GM21737 (cell line): ENCODE results near the gene MAGEA4.
"Not testable (repeated sequence)": the region's sequence is repeated elsewhere in the genome, so short reads cannot be mapped to it uniquely, and the experiment has no call there.

ENCODE experiments used
- ATAC-seq: cut with Tn5 transposase; IDR thresholded peaks from one replicate; pipeline ENCODE4 v1.9.1; 2021; ENCODE audit warnings: mild to moderate bottlenecking, moderate library complexity; ENCODE audit not compliant: unreplicated experiment

MAGEA4 gene

DNA sequence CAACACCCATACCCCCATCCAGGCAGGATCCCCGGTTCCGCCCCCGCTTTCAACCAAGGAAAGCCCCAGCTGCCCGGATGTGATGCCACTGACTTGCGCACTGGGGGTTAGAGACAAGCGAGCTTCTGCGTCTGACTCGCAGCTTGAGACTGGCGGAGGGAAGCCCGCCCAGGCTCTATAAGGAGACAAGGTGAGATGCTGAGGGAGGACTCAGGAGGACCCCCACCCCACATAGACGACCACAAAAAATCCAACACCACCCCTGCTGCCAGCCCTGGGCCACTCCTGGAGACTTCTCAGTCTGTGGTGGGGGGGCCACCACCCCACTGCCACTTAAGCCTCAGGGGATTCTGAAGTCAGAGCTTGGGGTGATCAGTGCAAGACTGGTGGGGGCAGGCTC lies at the start of gene MAGEA4:
Gene MAGEA4 (plus strand): TSS at position 110 of the 400 bp plus-strand sequence. CDS start 10,776 bp downstream, outside the sequence.
- ATAC-seq, result no peak

DNA sequence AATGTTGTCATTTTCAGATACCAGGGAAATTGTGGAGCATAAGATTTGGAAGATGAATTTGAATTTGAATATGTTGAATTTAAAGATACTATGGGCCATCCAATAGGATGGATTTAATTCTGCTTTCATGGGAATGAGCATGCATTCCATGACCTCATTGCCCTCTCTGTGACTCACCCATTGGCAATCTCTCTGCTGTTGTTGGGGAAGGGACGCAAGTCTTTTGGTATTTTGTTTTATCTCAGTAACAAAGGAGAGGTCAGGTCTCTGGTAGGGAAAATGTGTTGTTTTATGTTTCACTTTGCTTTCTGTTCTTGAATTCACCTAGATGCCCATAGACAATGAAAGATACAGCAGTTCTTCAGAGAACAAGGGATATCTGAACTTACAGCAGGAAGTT lies 42.1 kb upstream of the MAGEA4 start:
- ATAC-seq, result no peak

DNA sequence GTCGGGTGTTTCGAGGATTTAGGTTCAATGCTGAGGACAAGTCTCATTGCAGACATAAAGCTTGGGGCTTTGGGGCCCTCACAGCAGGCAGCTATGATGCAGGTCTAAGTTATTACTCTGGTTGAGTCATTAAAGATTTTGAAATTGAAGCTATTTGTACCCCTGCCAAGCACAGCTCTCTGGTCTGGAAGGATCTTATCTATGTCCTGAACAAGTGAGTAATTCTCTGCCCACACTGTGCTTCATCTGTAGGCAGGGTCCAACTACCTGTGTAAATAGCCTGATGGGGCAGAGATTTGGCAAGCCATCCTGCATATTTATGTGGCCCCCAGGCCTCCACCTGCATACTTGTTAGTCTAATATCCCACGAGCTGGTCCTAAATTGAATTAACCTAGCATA lies 41.4 kb upstream of the MAGEA4 start:
- no peak for ATAC-seq

DNA sequence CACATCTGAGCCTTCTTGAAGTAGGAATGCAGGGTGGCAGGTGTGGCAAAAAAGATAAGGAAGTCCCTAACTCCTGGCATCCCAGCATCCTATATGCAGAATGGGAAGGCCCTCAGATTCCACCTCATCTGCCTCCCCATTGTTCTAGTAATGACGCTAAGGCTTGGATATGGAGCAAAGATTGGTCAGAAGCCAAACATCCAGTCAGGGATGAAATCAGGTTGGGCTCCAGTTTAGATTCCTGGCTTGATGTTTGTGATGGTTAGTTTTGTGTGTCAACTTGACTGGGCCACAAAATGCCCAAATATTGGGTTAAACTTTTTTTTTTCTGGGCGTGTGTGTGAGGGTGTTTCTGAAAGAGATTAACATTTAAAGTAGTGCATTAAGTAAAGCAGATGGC lies 39.6 kb upstream of the MAGEA4 start:
- ATAC-seq, result no peak

DNA sequence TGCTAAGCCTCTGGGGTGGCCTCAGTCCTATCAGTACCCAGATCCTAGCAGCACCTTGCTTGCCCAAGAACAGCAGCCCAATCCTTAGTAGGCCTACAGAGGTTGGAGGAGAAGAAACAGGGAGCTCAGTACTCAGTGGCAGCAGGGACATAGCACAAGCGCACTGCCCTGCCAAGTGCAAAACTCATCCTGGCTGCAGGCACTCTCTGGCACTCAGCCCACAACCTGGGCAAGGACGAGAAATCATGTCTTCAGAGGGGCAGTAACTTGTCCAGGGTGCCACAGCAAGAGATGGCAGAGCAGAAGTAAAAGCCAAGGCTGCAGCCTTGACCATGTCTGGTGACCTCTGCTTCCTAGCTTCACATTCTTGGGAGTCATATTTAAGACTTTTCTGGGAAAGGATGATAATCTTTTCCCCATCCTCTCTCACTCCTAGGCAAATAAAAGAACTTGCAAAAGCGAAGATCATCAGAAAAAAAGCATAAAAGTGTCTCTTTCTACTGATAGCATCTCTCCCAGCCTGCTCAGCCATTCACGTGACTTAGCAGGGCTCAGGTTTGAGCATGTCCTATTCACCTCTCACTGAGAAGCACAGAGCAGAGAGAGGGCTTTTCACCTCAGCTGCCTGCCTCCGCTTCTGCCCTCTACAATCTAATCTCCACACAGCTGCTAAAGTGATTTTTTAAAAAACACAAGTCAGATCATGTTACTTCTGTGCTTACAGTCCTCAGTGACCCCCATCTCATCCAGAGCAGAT lies 37.2 kb upstream of the MAGEA4 start:
- no peak for ATAC-seq

GRCh38 chrX:151878574-151878973 lies 34.1 kb upstream of the MAGEA4 start:
- ATAC-seq, result no peak

DNA sequence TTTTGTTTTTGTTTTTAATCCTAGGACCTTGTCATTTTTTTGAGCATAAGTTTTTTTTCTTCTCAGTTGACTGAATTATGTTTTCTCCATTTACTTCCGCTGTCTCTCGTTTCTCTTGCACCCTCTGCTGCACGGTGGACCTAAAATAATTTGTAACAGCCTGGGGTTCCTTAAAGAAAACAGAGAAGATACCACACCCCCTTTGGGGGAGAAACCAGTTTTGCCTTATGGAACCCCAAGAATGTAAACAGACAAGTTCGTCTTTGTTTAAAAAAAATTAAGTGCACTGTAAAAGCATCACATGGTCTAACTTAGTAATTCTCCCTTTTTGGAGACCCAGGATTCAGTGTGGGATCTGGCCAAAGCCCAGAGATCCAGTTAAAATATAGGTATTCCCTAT lies 32.8 kb upstream of the MAGEA4 start:
- no peak for ATAC-seq

- no peak for ATAC-seq
Observed at GRCh38 chrX:151880895-151881294, 31.8 kb upstream of the MAGEA4 start.

DNA sequence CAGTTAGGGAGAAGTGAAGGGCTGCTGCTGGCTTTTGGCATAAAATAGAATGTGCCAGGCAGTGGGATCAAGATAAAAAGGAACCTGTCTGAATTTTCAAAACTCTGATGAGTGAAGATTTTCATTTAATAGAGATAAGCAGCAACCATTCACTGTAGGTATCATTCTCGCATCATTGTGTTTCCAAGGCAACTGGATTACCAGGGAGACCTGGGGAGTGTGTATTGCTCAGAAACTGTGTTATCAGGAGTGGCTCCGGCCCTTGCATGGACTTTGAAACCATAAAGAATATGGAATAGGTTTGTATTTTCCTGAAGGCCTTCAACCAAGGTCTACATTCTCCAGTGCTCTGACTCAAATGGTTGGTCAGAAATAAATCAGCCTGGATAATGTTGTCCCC lies 23.3 kb upstream of the MAGEA4 start:
- no peak for ATAC-seq

GRCh38 chrX:151896734-151897474 lies 15.8 kb upstream of the MAGEA4 start:
- no peak for ATAC-seq

DNA sequence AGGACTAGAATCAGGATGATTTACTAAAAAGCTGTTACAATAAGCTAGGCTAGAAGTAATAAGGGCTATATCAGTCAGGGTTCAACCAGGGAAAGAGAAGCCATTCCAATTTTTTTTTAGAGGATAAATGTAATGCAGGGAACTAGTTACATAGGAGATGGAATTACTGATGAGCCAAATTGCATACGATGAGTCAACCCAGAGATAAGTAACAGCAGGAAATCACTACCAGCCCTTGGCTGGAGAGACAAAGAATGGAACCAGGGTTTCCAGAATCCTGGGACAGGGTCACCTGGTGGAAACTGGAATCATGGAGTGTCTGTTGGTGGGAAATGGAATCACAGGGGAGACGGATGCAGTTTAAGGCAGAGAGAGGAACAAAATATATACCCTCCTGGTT lies 13.1 kb upstream of the MAGEA4 start:
- ATAC-seq, result no peak

GRCh38 chrX:151901826-151902225 lies 10.9 kb upstream of the MAGEA4 start:
- ATAC-seq, result no peak

DNA sequence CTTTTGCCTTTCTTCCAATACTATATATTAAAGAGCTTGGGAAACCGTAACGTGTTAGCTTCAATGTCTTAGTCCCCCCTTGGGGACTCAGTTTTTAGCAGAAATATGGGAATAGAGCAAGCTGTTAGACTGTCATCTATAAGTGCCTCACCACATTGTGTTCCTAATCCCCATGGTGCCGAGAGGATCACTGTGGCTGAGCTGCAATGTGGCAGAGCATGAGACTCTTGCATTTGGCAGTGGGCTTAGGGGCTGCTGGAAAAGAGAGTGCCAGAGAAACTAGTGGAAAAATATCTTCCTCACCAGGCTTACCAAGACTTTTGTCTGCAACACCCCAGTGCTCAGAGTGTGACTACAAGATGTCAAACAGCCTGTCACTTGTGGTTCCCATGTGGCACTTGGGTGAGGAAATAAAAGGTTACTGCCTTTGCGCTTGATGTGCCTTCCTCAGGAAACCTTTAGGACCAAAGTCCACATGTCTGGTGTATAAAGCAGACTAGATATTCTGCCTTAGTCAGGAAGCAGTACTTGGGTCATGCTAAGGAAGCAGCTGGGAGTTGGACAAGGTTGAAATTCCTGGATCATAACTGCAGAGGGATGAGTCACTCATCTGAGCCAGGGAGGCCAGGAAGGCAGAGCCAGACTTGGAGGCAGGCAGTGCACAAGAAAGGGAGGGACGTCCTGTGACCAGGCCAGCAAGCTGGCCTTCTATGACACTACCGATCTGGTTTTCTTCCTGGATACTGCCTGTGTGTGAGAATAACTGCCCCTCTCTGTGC lies 9.7 kb upstream of the MAGEA4 start:
- ATAC-seq, result no peak

- ATAC-seq, result no peak
Observed at GRCh38 chrX:151904989-151905388, 7.7 kb upstream of the MAGEA4 start.

- no peak for ATAC-seq
Observed at GRCh38 chrX:151912221-151912620, 468 bp upstream of the MAGEA4 start.

DNA sequence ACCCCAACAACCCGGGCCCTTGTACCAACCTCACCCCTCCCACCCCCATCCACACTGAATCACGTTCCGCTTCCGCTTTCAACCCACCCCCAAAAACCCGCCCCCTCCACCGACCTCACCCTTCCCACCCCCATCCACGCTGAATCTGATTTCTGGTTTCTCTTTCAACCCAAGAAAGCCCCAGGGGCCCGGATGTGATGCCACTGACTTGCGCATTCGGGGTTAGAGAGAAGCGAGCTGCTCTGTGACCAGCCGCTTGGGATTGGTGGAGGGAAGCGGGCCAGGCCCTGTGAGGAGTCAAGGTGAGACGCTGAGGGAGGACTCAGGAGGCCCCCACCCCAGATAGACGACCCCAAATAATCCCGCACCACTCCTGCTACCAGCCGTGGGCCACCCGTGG lies 6.0 kb downstream of the MAGEA4 start:
- not testable (repeated sequence) for ATAC-seq

DNA sequence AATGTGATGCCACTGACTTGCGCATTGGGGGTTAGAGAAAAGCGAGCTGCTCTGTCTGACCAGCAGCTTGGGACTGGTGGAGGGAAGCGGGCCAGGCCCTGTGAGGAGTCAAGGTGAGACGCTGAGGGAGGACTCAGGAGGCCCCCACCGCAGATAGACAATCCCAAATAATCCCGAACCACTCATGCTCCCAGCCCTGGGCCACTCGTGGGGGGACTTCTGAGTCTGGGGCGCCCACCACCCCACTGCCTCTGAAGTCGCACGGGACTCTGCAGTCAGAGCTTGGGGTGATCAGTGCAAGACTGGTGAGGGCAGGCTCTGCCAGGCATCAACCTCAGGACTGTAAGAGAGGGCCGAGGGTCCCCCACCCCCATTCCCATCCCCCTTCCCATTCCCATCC lies 6.9 kb downstream of the MAGEA4 start:
- no peak for ATAC-seq

GRCh38 chrX:151920101-151920500 lies 7.4 kb downstream of the MAGEA4 start:
- no peak for ATAC-seq

- no peak for ATAC-seq
Observed at GRCh38 chrX:151920530-151920929, 7.8 kb downstream of the MAGEA4 start.

DNA sequence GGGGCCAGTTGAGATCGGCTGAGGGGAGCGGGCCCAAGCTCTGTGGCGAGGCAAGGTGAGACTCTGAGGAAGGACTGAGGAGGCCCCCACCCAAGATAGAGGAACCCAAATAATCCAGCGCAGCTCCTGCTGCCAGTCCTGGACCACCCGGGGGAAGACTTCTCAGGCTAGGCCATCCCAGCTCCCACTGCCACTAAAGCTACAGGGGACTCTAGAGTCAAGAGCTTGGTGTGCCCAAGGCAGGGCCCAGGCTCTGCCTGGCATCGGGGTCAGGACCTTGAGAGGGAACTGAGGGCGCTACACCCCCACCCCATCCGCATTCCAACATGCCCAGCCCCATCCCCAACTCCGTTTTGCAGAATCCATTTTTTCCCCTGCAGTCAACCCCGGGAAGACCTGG lies 8.6 kb downstream of the MAGEA4 start:
- ATAC-seq, result no peak

DNA sequence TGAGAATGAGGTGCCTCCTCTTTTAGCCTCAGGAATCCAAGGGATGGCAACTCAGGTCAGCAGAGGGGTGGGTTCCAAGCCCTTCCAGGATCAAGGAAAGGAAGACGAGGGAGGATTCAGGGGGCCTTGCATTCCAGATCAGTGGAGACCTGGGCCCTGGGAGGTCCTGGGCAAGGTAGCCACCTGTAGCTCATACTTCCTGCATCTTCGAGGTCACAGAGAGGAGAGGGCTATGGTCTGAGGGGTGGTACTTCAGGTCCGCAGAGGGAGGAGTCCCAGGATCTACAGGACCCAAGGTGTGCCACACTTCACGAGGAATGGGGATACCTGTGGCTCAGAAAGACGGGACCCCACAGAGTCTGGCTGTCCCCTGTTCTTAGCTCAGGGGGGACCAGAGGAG lies 9.2 kb downstream of the MAGEA4 start:
- no peak for ATAC-seq

GRCh38 chrX:151922692-151923091 lies 10.0 kb downstream of the MAGEA4 start:
- ATAC-seq, result no peak
